T-cell (primary cell): ENCODE results near the gene RNF224. TPM values are rescaled to one million over a fixed set of nuclear protein-coding genes. Genes with fewer than 3 reads are reported as not detected.

ENCODE experiments used
- ATAC-seq, 4 experiments: fragments of 200-7000 bp in 3 of 4; fragments of 150-1000 bp in 1 of 4; cut with Tn5 transposase; replicated peaks in 1 of 4; 1 replicate in 3 of 4; 2 replicates in 1 of 4; pipeline ENCODE4 v1.10.0; 2021; ENCODE audit warnings: moderate library complexity in 3 of 4, mild to moderate bottlenecking in 2 of 4, moderate number of reproducible peaks in 1 of 4
- CTCF ChIA-PET, 2 donors: fragments of 300-600 bp; sonication (Branson Sonifier 250); formaldehyde crosslinking; loops; one replicate each; lab custom pipeline; 2022; ENCODE audit warnings: antibody characterized with exemption in 2 of 2; lab: Charles Lee
- POLR2A ChIA-PET, 2 donors: fragments of 300-600 bp; sonication (Branson Sonifier 250); formaldehyde crosslinking; loops; one replicate each; lab custom pipeline; 2022; ENCODE audit warnings: antibody characterized with exemption in 2 of 2; lab: Charles Lee
- DNase-seq, 35 experiments: peaks; one replicate each; pipeline versions ENCODE4 v3.0.0 to v3.0.0-alpha.2; 2013 to 2023
- H3K27ac ChIP-seq: one replicate; pipeline ENCODE4 v1.5.1; 2013; ENCODE audit warnings: low read length
- H3K27me3 ChIP-seq, 2 experiments: replicated peaks in 1 of 2; 1 replicate in 1 of 2; 2 replicates in 1 of 2; pipeline versions ENCODE4 v1.6.1 to v1.7.0; 2013; ENCODE audit warnings: low read length in 1 of 2, mixed read lengths in 1 of 2; ENCODE audit not compliant: control insufficient read depth in 2 of 2, insufficient read depth in 2 of 2; ENCODE audit errors: extremely low read depth in 1 of 2
- H3K36me3 ChIP-seq, 2 donors: 1 replicate in 1 of 2; 2 replicates in 1 of 2; pipeline versions ENCODE4 v1.6.1 to v1.7.0; 2013; ENCODE audit warnings: low read length in 1 of 2; ENCODE audit not compliant: control insufficient read depth in 2 of 2, insufficient read depth in 1 of 2; ENCODE audit errors: extremely low read depth in 1 of 2
- H3K4me1 ChIP-seq, 2 experiments: 1 replicate in 1 of 2; 2 replicates in 1 of 2; pipeline versions ENCODE4 v1.6.1 to v1.7.0; 2013; ENCODE audit warnings: low read length in 2 of 2, mixed read lengths in 1 of 2; ENCODE audit not compliant: insufficient read depth in 2 of 2, control insufficient read depth in 1 of 2; ENCODE audit errors: extremely low read depth in 1 of 2
- H3K4me3 ChIP-seq, 2 donors: 1 replicate in 1 of 2; 2 replicates in 1 of 2; pipeline versions ENCODE4 v1.5.1 to v1.7.0; 2013; ENCODE audit warnings: mild to moderate bottlenecking in 2 of 2, low read length in 1 of 2, moderate library complexity in 1 of 2; ENCODE audit not compliant: control insufficient read depth in 1 of 2; ENCODE audit errors: extremely low read depth in 1 of 2
- H3K9me3 ChIP-seq: 2 replicates; pipeline ENCODE4 v1.7.0; 2013
- H3K27ac Mint-ChIP-seq, 2 donors: one replicate each; pipeline ENCODE4 v1.8.0; 2020 to 2021; ENCODE audit warnings: mild to moderate bottlenecking in 2 of 2, mixed read lengths in 2 of 2
- H3K27me3 Mint-ChIP-seq, 2 donors: one replicate each; pipeline ENCODE4 v1.8.0; 2021 to 2022; ENCODE audit warnings: mixed read lengths in 2 of 2
- H3K36me3 Mint-ChIP-seq: one replicate; pipeline ENCODE4 v1.8.0; 2021; ENCODE audit warnings: mixed read lengths
- H3K4me1 Mint-ChIP-seq, 3 donors: one replicate each; pipeline ENCODE4 v1.8.0; 2020 to 2022; ENCODE audit warnings: mixed read lengths in 3 of 3, mild to moderate bottlenecking in 1 of 3
- H3K4me3 Mint-ChIP-seq, 3 donors: one replicate each; pipeline ENCODE4 v1.8.0; 2020 to 2022; ENCODE audit warnings: mild to moderate bottlenecking in 3 of 3, mixed read lengths in 3 of 3, moderate library complexity in 3 of 3
- H3K9me3 Mint-ChIP-seq, 3 donors: one replicate each; pipeline ENCODE4 v1.8.0; 2020 to 2022; ENCODE audit warnings: mixed read lengths in 3 of 3
- WGBS: methylation state at CpG from one replicate; pipeline ENCODE4 v1.1.5; 2013; ENCODE audit warnings: missing lambda C conversion rate; ENCODE audit not compliant: insufficient coverage; 5-methylcytosine and 5-hydroxymethylcytosine counted together
- total RNA-seq, 35 experiments: library from RNA in 6 of 35; stranded (reverse) in 6 of 35; fragments of 120-200 nt in 1 of 35; gene quantifications; one replicate each; pipeline versions ENCODE4 v1.2.1 to v1.2.4 and lab custom pipeline; 2013 to 2026

RNF224 gene
- total RNA-seq, 5 donors from 2014 or later (not counting 1 experiment from before 2014, with no cell fraction given) = not detected

DNA sequence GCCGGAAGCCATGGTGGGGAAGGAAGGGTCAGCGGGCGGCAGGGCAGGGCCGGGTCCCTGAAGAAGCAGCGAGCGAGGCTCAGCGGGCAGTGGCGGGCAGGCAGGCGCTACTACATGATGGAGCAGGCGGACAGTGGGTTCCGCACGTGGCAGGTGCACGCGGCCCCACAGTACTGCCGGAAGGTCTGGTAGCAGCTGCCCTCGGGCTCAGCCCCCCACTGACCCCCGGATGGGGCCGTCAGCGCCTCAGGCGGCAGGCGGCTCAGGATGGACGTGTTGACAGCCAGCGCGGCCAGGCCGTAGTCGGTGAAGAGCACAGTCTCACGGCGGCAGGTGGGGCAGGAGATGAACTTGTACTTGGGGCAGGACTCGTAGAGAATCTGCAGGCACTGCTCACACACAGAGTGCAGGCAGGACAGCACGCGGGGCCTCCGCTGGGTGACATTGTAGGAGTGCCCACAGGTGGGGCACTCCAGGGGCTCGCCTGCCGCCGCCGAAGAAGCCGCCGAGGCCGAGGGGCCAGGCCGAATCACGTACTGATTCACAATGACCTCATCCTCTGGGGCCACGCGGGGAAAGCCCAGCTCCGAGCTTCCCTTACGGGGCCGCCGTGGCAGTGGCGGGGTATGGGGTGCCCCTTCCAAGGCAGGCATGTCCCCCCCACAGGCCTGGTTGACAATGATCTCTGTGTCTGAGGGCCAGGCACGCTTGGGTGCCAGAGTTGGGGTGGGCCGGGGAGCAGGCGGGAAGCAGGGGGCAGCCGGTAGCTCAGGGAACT, 6.8 kb upstream of the RNF224 start:
- no peaks in the 10 kb centered on the region for H3K9me3 ChIP-seq
- DNase-seq = no peak
- peaks cover 0 to 11% of the 10 kb centered on the region in 2 experiments for H3K27me3 ChIP-seq
- POLR2A ChIA-PET = no interaction called here
- no peak overlapping the region for H3K27ac ChIP-seq
- H3K36me3 ChIP-seq = no peaks in the 10 kb centered on the region
- H3K27ac Mint-ChIP-seq = no peak overlapping the region
- no peaks in the 10 kb centered on the region for H3K9me3 Mint-ChIP-seq
- no peak for ATAC-seq
- CTCF ChIA-PET = no interaction called here
- H3K27me3 Mint-ChIP-seq = no peaks in the 10 kb centered on the region
- H3K36me3 Mint-ChIP-seq = no peaks in the 10 kb centered on the region
- H3K4me3 ChIP-seq = no peak overlapping the region
- 85% methylated on average over 40 of the region's 52 CpGs for WGBS
- peaks cover 0 to 5% (median 4%) of the 10 kb centered on the region in 3 donors for H3K4me1 Mint-ChIP-seq
- peak overlapping the region in 2 of 3 donors; percentile 55 for H3K4me3 Mint-ChIP-seq
- peaks cover 2 to 29% of the 10 kb centered on the region in 2 experiments for H3K4me1 ChIP-seq

DNA sequence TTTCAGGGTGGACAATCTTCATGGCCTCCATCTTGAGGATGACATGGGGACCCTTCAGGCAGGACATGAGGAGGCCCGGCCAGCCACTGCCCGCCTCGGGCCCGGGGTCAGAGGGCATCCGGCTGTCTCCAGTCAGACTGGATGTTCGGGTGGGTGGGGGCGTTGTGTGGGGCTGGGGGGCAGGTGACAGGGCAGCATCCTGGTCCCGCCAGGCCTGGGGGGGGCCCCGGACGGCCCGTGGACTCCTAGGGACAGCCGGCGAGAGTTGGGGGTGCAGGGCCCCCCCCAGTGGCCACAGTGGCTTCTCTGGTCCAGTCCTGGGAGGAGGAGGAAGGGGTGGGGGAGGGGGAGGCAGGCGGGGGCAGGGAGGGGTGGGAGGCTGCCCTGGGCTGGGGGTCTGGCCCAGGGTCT, 6.2 kb upstream of the RNF224 start:
- DNase-seq (no peak), ATAC-seq (no peak)
- Mint-ChIP-seq H3K36me3 (no peaks in the 10 kb centered on the region), H3K4me3 (peak overlapping the region in 1 of 3 donors; percentile 55), H3K4me1 (peaks cover 0 to 5% (median 4%) of the 10 kb centered on the region in 3 donors), H3K27me3 (no peaks in the 10 kb centered on the region), H3K9me3 (no peaks in the 10 kb centered on the region), H3K27ac (no peak overlapping the region)
- no peak overlapping the region for H3K4me3 ChIP-seq
- POLR2A ChIA-PET = no interaction called here
- H3K27me3 ChIP-seq = peaks cover 0 to 11% of the 10 kb centered on the region in 2 experiments
- no peaks in the 10 kb centered on the region for H3K9me3 ChIP-seq
- H3K4me1 ChIP-seq = peaks cover 2 to 30% of the 10 kb centered on the region in 2 experiments
- no peak overlapping the region for H3K27ac ChIP-seq
- H3K36me3 ChIP-seq = no peaks in the 10 kb centered on the region
- WGBS = 100% methylated on average over 1 of the region's 14 CpGs
- CTCF ChIA-PET = no interaction called here

DNA sequence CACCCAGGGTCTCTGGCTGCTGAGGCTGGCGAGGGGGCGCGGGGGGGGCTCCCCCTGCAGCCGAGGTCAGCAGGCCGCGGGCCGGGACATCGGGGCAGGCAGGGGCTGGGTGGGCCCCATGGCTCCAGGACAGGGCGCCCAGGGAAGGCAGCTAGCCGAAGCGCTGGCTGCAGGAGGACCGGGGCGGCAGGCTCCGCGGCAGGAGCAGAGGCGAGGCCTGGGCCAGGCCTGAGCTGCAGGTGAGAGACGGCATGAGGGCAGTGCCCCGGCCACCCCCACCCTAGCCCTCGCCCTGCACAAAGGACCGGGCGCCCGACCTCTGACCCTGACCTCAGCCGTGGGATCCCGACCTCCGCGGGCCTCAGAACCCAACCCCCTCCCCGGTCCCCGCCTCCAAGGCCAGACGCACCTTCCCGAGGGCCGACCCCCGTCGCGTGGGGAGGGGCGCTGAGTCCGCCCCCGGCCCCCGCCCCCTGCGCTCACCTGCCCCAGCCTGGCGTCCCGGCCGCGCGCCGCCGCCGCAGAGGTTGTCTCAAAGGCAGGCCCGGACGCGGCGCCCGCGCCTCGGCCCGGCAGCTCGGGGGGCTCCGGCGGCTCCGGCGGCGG, 5.7 kb upstream of the RNF224 start:
- Mint-ChIP-seq H3K4me1 (peaks cover 0 to 5% (median 4%) of the 10 kb centered on the region in 3 donors), H3K4me3 (no peak overlapping the region), H3K27ac (no peak overlapping the region), H3K36me3 (no peaks in the 10 kb centered on the region), H3K27me3 (no peaks in the 10 kb centered on the region), H3K9me3 (no peaks in the 10 kb centered on the region)
- H3K4me1 ChIP-seq = peaks cover 2 to 30% of the 10 kb centered on the region in 2 experiments
- H3K4me3 ChIP-seq = no peak overlapping the region
- ATAC-seq (no peak), DNase-seq (peak in 1 of 35 experiments; percentile 36)
- ChIA-PET CTCF (interaction anchor here in 1 of 2 donors (1.0 kb wide), 1 partner anchor 193 kb away, joined by 3 read pairs; no protein-coding TSS in a partner anchor), POLR2A (interaction anchor here in 1 of 2 donors (1.0 kb wide), 1 partner anchor 15 kb away, joined by 3 read pairs; no protein-coding TSS in a partner anchor)
- peaks cover 0 to 14% of the 10 kb centered on the region in 2 experiments for H3K27me3 ChIP-seq
- H3K27ac ChIP-seq = no peak overlapping the region
- WGBS = 16% methylated on average over 60 of the region's 61 CpGs
- no peaks in the 10 kb centered on the region for H3K36me3 ChIP-seq
- no peaks in the 10 kb centered on the region for H3K9me3 ChIP-seq

DNA sequence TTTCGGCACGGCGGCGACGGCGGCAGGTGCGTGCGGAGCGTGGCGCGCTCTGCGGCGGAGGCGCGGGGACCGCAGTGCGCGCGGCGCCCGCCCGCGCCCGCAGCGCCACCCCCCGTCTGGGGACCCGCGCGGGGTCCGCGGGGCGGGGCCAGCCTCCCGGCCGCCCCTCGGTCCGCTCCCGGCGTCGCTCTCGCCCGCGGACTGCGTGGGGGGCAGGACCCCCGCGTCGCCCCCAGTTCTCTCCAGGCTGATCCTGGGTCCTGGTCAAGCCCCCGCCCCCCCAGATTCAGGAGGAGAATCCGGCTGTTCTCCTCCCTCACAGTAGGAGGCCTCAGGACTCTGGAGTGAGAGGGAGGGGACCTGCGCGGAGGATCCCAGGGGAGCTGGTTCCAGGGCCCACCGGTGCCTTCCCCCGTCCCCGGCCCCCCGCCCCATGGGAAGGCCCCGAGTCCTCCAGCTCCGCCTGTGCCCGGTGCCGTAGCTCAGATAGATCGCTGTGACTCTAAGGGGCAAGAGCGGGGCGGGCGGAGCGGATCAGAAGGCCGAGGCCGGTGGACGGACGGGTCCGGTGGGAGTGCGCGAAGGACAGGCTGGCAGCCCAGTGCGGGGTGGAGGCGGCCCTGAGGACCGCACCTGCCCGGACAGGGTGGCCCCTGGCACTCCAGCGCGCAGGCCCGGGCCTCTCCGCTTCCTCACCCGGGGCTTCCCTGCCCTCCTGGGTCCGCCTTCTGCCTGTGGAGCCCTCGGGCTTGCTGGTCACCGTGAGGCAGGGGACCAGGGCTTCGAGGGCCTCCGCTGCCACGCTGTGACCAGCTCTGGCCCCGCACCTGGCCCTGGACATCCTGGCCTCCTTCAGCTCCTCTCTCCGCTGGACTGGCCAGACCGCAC, 4.9 kb upstream of the RNF224 start, which contains the start of gene RNF208:
TSS of gene RNF208 (minus strand) at position 51 of the 888 bp plus-strand sequence. CDS start 1,028 bp downstream, outside the sequence.
- no peaks in the 10 kb centered on the region for H3K36me3 ChIP-seq
- peaks cover 1 to 5% (median 5%) of the 10 kb centered on the region in 3 donors for H3K4me1 Mint-ChIP-seq
- peak within 1 kb of the TSS; percentile 71 to 80 (median 79) for H3K4me3 Mint-ChIP-seq
- CTCF ChIA-PET = interaction anchor here in 1 of 2 donors (1.0 to 2.0 kb wide), 3 partner anchors 14 to 194 kb away, joined by 3 to 9 read pairs (median 7); no protein-coding TSS in a partner anchor
- H3K4me1 ChIP-seq = peaks cover 2 to 34% of the 10 kb centered on the region in 2 experiments
- 8% methylated on average over 84 of the region's 88 CpGs for WGBS
- no peaks in the 10 kb centered on the region for H3K9me3 ChIP-seq
- no peaks in the 10 kb centered on the region for H3K9me3 Mint-ChIP-seq
- H3K36me3 Mint-ChIP-seq = no peaks in the 10 kb centered on the region
- POLR2A ChIA-PET = interaction anchor here (1.0 to 2.4 kb wide), 3 partner anchors 16 to 21 kb away, joined by 3 to 16 read pairs (median 6); partner anchors contain the start of gene TUBB4B (in 1 of the 2)
- peak within 1 kb of the TSS in 1 of 2 donors; percentile 80 for H3K27ac Mint-ChIP-seq
- H3K4me3 ChIP-seq = peak within 1 kb of the TSS; percentile 76 to 79
- DNase-seq (peak in 3 of 35 experiments; percentile 11 to 32 (median 30)), ATAC-seq (no peak)
- H3K27ac ChIP-seq = peak within 1 kb of the TSS; percentile 66
- peaks cover 0 to 22% of the 10 kb centered on the region in 2 experiments for H3K27me3 ChIP-seq
- H3K27me3 Mint-ChIP-seq = peaks cover 0 to under 1% of the 10 kb centered on the region in 2 donors

DNA sequence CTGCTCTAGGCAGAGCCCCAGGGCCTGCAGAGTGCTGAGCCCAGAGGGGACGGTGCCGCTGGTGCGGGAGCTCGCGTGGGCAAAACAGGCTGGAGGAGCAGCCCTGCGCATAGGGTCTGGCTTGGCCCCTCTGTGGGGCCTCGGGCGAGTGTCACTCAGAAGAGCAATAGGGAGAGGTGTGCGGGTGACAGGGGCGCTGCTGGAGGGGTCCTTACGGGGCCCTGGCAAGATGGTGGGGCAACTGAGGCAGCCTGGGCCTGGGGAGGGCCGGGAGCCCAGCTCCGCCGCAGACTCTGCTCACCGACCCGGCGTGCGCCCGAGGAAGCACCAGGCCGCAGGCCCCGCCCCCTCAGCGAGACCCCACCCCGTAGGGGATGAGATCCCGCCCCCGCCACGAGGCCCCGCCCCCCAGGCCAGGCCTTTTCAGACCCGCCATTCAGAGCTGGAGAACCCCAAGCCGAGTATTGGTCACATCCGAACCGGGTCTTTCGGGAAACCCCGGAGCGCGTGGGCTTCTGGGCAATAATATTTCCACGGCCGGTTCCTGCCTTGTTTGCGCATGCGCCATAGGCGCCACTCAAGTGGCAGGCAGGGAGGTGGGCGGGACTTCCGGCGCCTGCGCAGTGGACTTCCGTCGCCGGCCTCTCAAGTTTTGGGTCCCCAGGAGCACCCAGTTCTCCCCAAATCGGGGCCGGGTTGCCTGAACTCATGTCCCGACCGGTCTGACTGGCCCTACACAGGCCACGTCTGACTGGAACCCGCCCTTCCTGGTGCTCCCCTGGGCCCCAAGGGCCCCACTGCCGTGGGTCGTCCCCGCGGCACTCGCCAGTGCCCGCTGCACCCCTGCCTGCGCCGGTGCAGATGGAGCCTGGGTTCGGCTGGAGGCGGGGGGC, 4.0 kb upstream of the RNF224 start:
- Mint-ChIP-seq H3K4me1 (peaks cover 6 to 8% (median 7%) of the 10 kb centered on the region in 3 donors), H3K36me3 (no peaks in the 10 kb centered on the region), H3K27ac (peak overlapping the region; percentile 67 to 80), H3K9me3 (no peaks in the 10 kb centered on the region), H3K4me3 (peak overlapping the region; percentile 71 to 80 (median 79)), H3K27me3 (peaks cover 3 to 4% of the 10 kb centered on the region in 2 donors)
- WGBS = 1% methylated on average over 57 of the region's 63 CpGs
- Histone ChIP-seq H3K27ac (peak overlapping the region; percentile 83), H3K4me3 (peak overlapping the region; percentile 76 to 79), H3K36me3 (no peaks in the 10 kb centered on the region), H3K27me3 (peaks cover 0 to 27% of the 10 kb centered on the region in 2 experiments), H3K9me3 (no peaks in the 10 kb centered on the region), H3K4me1 (peaks cover 2 to 37% of the 10 kb centered on the region in 2 experiments)
- ATAC-seq = peak; percentile 91 to 94 (median 92)
- ChIA-PET CTCF (interaction anchor here in 1 of 2 donors (0.6 to 2.0 kb wide), 9 partner anchors 13 to 497 kb away, joined by 3 to 9 read pairs (median 5); no protein-coding TSS in a partner anchor), POLR2A (interaction anchor here (0.6 to 2.4 kb wide), 7 partner anchors 9 to 431 kb away, joined by 3 to 16 read pairs (median 6); partner anchors contain the start of gene TUBB4B (in 1 of the 2))
- DNase-seq = peak; percentile 94 to 99 (median 98)
